PFSK-1 (cell line): ENCODE measurements around the gene TCAP.

ENCODE experiments used
- POLR2AphosphoS5 ChIP-seq: IDR thresholded peaks from 2 replicates; pipeline ENCODE4 v1.6.1; 2012; ENCODE audit warnings: low read depth, mild to moderate bottlenecking, control low read depth, low read length, moderate library complexity
- TAF1 ChIP-seq: IDR thresholded peaks from 2 replicates; pipeline ENCODE4 v1.6.1; 2012; ENCODE audit warnings: low read length, control low read depth, borderline replicate concordance; ENCODE audit not compliant: insufficient read depth

- no peak for TF ChIP-seq POLR2AphosphoS5
- no peak for TF ChIP-seq TAF1
Measured at GRCh38 chr17:39647256-39647655, 17.9 kb upstream of the TCAP start.
